Ascending aorta (tissue), 2 donors: Measurements from ENCODE around the gene NDNF. TPM values are rescaled to one million over a fixed set of nuclear protein-coding genes. Genes with fewer than 3 reads are reported as not detected.

Experiments
- DNase-seq, 2 donors: peaks; one replicate each; pipeline ENCODE4 v3.0.0-alpha.2; 2019; ENCODE audit warnings: low spot score in 2 of 2
- H3K27ac ChIP-seq, 2 donors: fragments of 200-600 bp; sonication (generic); one replicate each; pipeline ENCODE4 v1.5.1; 2016 to 2017; ENCODE audit warnings: mild to moderate bottlenecking in 1 of 2
- H3K27me3 ChIP-seq: fragments of 200-600 bp; sonication (generic); one replicate; pipeline ENCODE4 v1.5.1; 2017
- H3K36me3 ChIP-seq, 2 donors: fragments of 200-600 bp; sonication (generic); one replicate each; pipeline ENCODE4 v1.5.1; 2016
- H3K4me1 ChIP-seq, 2 donors: fragments of 200-600 bp; sonication (generic); one replicate each; pipeline ENCODE4 v1.5.1; 2016 to 2017; ENCODE audit warnings: mild to moderate bottlenecking in 1 of 2
- H3K4me3 ChIP-seq, 2 donors: fragments of 200-600 bp; sonication (generic); one replicate each; pipeline ENCODE4 v1.5.1; 2016 to 2017; ENCODE audit warnings: mild to moderate bottlenecking in 1 of 2
- H3K9me3 ChIP-seq, 2 donors: fragments of 200-600 bp; sonication (generic); one replicate each; pipeline ENCODE4 v1.5.1; 2016
- intact Hi-C: fragments of 100-400 bp; cut with DNase I; formaldehyde crosslinking; loops from one replicate; pipeline ENCODE4 v1.15.1; 2023
- total RNA-seq: library from RNA; depleted of rRNA; stranded (reverse); fragments of >200 nt; gene quantifications from one replicate; pipeline ENCODE4 v1.1.0, GENCODE V29; 2016
- TF ChIP-seq, protein P1 (sequence below), 3 experiments: fragments of 200-600 bp in 2 of 3; fragments of 450-650 bp in 1 of 3; sonication (generic) in 2 of 3; IDR thresholded peaks; one replicate each; pipeline ENCODE4 v1.5.1; 2016 to 2019; ENCODE audit warnings: antibody characterized with exemption in 3 of 3, mild to moderate bottlenecking in 1 of 3, moderate library complexity in 1 of 3

The NDNF gene
- total RNA-seq, 1 donor from 2014 or later = 1.9 TPM

DNA sequence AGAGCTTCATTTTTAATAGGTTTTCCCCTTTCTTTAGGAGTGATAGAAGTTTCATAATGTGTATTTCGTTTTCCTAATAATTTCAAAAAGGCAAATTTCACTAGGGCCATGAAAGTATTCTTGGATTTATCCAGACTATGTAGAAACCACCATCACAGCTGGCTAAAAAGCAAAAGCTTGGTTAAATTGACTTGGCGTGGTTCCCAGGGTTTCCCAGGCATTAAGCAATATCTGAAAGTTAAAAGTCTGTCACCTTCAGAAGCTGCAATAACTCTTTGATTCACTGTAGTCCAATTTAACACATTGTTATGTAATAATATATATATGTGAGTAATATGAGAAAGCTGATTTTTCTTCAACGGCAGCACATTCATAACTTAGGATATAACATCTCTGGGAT, 38.3 kb downstream of the NDNF start:
- no peaks in the 10 kb centered on the region for H3K27me3 ChIP-seq
- peaks cover 0 to 5% of the 10 kb centered on the region in 2 donors for H3K4me1 ChIP-seq
- no peak overlapping the region for H3K27ac ChIP-seq
- H3K36me3 ChIP-seq = no peaks in the 10 kb centered on the region
- DNase-seq = no peak
- intact Hi-C loops = no loop called here
- no peaks in the 10 kb centered on the region for H3K9me3 ChIP-seq
- TF ChIP-seq, protein P1, sequence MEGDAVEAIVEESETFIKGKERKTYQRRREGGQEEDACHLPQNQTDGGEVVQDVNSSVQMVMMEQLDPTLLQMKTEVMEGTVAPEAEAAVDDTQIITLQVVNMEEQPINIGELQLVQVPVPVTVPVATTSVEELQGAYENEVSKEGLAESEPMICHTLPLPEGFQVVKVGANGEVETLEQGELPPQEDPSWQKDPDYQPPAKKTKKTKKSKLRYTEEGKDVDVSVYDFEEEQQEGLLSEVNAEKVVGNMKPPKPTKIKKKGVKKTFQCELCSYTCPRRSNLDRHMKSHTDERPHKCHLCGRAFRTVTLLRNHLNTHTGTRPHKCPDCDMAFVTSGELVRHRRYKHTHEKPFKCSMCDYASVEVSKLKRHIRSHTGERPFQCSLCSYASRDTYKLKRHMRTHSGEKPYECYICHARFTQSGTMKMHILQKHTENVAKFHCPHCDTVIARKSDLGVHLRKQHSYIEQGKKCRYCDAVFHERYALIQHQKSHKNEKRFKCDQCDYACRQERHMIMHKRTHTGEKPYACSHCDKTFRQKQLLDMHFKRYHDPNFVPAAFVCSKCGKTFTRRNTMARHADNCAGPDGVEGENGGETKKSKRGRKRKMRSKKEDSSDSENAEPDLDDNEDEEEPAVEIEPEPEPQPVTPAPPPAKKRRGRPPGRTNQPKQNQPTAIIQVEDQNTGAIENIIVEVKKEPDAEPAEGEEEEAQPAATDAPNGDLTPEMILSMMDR (IDR thresholded peaks at IDR 0.05) = no peak
- H3K4me3 ChIP-seq = no peak overlapping the region

DNA sequence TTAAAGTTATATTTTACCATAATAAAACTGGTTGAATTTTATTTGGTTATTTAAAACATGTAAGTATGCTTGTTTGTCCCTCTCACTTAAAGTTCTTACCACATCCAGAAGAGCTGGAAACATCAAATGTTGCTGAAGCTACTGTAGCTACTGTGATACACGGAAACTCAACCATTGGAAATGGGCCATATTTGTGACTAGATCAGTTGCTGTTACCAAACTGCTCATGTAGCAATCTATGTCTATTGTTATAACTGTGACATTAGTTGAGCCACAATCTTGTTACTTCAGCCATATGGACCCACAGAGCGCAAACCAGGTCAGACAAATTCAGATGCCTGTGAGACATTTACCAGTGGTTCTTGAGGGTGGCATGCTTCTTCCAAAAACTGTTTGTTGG, 41.6 kb downstream of the NDNF start:
- TF ChIP-seq, protein P1 (IDR thresholded peaks at IDR 0.05) = no peak
- Histone ChIP-seq H3K4me3 (no peak overlapping the region), H3K36me3 (no peaks in the 10 kb centered on the region), H3K4me1 (peaks cover 0 to 5% of the 10 kb centered on the region in 2 donors), H3K9me3 (no peaks in the 10 kb centered on the region), H3K27me3 (no peaks in the 10 kb centered on the region), H3K27ac (no peak overlapping the region)
- no peak for DNase-seq
- intact Hi-C loops = no loop called here

DNA sequence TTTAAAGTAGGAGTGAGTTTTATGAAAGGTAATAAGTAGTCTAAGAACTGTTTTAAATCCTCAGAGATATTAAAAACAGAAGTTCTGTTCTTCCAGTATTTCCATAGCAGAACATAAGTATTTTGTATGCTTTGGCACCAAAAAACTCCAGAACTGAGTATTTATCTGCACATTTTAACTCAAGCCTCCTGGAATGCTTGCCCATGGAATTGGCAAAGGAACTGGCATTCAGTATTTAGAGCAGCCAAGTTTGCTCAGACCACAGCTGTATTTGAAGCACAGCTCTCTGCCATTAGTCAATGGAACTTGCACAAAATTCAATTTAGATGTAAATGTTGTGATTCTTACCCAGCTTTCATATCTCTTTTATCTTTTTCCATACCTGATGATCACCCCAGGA, 42.2 kb downstream of the NDNF start:
- TF ChIP-seq, protein P1 (IDR thresholded peaks at IDR 0.05) = no peak
- H3K4me3 ChIP-seq = no peak overlapping the region
- DNase-seq = no peak
- H3K4me1 ChIP-seq = peaks cover 0 to 5% of the 10 kb centered on the region in 2 donors
- H3K9me3 ChIP-seq = no peaks in the 10 kb centered on the region
- H3K27me3 ChIP-seq = no peaks in the 10 kb centered on the region
- intact Hi-C loops = no loop called here
- H3K36me3 ChIP-seq = no peaks in the 10 kb centered on the region
- H3K27ac ChIP-seq = no peak overlapping the region

DNA sequence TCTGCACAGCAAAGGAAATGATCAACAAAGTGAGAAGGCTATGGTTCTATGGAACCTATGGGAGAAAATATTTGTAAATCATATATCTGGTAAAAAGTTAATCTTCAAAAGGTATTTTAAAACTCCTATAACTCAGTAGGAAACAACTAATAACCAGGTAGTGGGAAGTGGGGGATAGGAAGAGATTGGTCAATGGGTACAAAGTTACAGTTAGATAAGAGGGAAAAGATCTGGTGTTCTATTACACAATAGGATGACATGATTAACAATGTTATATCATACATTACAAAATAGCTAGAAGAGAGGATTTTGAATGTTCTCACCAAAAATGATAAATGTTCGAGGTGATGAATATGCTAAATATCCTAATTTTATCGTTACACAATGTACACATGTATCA, 46.3 kb downstream of the NDNF start:
- TF ChIP-seq, protein P1 (IDR thresholded peaks at IDR 0.05) = no peak
- no peaks in the 10 kb centered on the region for H3K9me3 ChIP-seq
- H3K4me3 ChIP-seq = no peak overlapping the region
- DNase-seq = no peak
- no peaks in the 10 kb centered on the region for H3K36me3 ChIP-seq
- H3K27ac ChIP-seq = no peak overlapping the region
- intact Hi-C loops = no loop called here
- no peaks in the 10 kb centered on the region for H3K27me3 ChIP-seq
- peaks cover 0 to 5% of the 10 kb centered on the region in 2 donors for H3K4me1 ChIP-seq

DNA sequence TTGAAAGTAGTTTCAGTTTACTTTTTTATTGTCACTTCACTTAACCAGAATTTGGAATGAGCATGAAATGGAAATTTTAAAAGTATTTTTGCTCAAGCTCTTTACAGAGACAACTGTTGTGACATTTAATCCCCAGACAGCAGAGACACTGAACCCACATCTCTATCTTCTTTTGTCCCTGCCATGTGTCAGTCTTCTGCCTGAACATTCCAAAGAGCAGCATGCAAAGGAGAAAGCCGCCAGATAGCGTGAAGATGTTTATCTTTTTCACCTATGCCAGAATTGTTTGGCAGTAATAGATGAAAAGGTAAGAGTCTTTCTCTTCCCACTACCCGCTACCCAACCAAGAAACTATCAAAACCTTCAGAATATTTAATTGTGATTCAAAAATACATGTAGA, 46.8 kb downstream of the NDNF start:
- no peaks in the 10 kb centered on the region for H3K9me3 ChIP-seq
- no peak overlapping the region for H3K4me3 ChIP-seq
- no peaks in the 10 kb centered on the region for H3K27me3 ChIP-seq
- TF ChIP-seq, protein P1 (IDR thresholded peaks at IDR 0.05) = no peak
- H3K4me1 ChIP-seq = peaks cover 0 to 3% of the 10 kb centered on the region in 2 donors
- intact Hi-C loops = no loop called here
- H3K36me3 ChIP-seq = no peaks in the 10 kb centered on the region
- H3K27ac ChIP-seq = no peak overlapping the region
- no peak for DNase-seq

DNA sequence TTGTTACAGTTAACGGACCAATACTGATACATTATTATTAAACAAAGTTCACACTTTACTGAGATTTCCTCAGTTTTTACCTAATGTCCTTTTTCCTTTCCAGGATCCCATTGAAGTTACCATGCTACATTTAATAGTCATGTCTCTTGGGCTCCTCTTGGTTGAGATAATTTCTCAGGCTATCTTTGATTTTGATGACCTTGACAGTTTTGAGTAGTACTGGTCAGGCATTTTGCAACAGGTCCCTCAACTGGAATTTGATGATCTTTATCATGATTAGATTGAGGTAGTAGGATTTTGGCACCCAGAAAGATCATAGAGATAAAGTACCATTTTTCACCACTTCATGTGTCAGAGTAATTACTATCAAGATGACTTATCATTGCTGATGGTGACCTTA, 53.8 kb downstream of the NDNF start:
- intact Hi-C loops = no loop called here
- Histone ChIP-seq H3K9me3 (no peaks in the 10 kb centered on the region), H3K4me3 (no peak overlapping the region), H3K27ac (no peak overlapping the region), H3K27me3 (no peaks in the 10 kb centered on the region), H3K4me1 (no peaks in the 10 kb centered on the region), H3K36me3 (no peaks in the 10 kb centered on the region)
- no peak for DNase-seq
- TF ChIP-seq, protein P1 (IDR thresholded peaks at IDR 0.05) = no peak
